Vagina (tissue), 2 donors: ENCODE measurements around the gene ZNF423. TPM values are rescaled to one million over a fixed set of nuclear protein-coding genes. Genes with fewer than 3 reads are reported as not detected.

ENCODE experiments used
- DNase-seq, 2 donors: peaks; one replicate each; pipeline ENCODE4 v3.0.0-alpha.2; 2017; ENCODE audit errors: extremely low spot score in 2 of 2
- H3K27ac ChIP-seq: fragments of 200-600 bp; sonication (generic); one replicate; pipeline ENCODE4 v1.5.1; 2019
- H3K27me3 ChIP-seq: fragments of 200-600 bp; sonication (generic); one replicate; pipeline ENCODE4 v1.5.1; 2019
- H3K36me3 ChIP-seq, 2 donors: fragments of 200-600 bp; sonication (generic); one replicate each; pipeline ENCODE4 v1.5.1; 2017 to 2019
- H3K4me1 ChIP-seq: fragments of 200-600 bp; sonication (generic); one replicate; pipeline ENCODE4 v1.5.1; 2019
- H3K4me3 ChIP-seq, 2 donors: fragments of 200-600 bp; sonication (generic); 1 replicate in 1 of 2; 2 replicates in 1 of 2; pipeline ENCODE4 v1.5.1; 2016 to 2019
- H3K9me3 ChIP-seq: fragments of 200-600 bp; sonication (generic); one replicate; pipeline ENCODE4 v1.5.1; 2019
- CTCF ChIP-seq, 3 experiments: fragments of 450-650 bp in 2 of 3; fragments of 200-600 bp in 1 of 3; sonication (generic) in 1 of 3; IDR thresholded peaks; one replicate each; pipeline ENCODE4 v1.5.1; 2017 to 2019; ENCODE audit warnings: antibody characterized with exemption in 3 of 3, mild to moderate bottlenecking in 2 of 3, moderate library complexity in 2 of 3
- POLR2A ChIP-seq, 2 donors: fragments of 450-650 bp; IDR thresholded peaks; one replicate each; pipeline ENCODE4 v1.6.1; 2017; ENCODE audit warnings: antibody characterized with exemption in 2 of 2, mild to moderate bottlenecking in 2 of 2, moderate library complexity in 2 of 2
- POLR2AphosphoS5 ChIP-seq, 2 donors: sonication (generic); formaldehyde crosslinking; IDR thresholded peaks; one replicate each; pipeline ENCODE4 v1.9.0; 2017; ENCODE audit warnings: antibody characterized with exemption in 2 of 2, mild to moderate bottlenecking in 2 of 2, low read depth in 1 of 2; ENCODE audit not compliant: insufficient read depth in 1 of 2
- intact Hi-C: fragments of 100-400 bp; cut with DNase I; formaldehyde crosslinking; loops from one replicate; pipeline ENCODE4 v1.15.1; 2023
- total RNA-seq: library from RNA; depleted of rRNA; stranded (reverse); fragments of >200 nt; gene quantifications from one replicate; pipeline ENCODE4 v1.2.3, GENCODE V29; 2016

ZNF423 gene
- total RNA-seq, 1 donor from 2014 or later, result 10.3 TPM

- H3K36me3 ChIP-seq, result no peaks in the 10 kb centered on the region
- no peak for DNase-seq
- no peaks in the 10 kb centered on the region for H3K27me3 ChIP-seq
- intact Hi-C loops, result no loop called here
- H3K9me3 ChIP-seq, result no peaks in the 10 kb centered on the region
- TF ChIP-seq POLR2A (IDR thresholded peaks at IDR 0.05) (no peak), POLR2AphosphoS5 (IDR thresholded peaks at IDR 0.05; ENCODE audit: insufficient read depth in 1 of 2, low read depth in 1 of 2) (no peak), CTCF (IDR thresholded peaks at IDR 0.05) (no peak)
- no peaks in the 10 kb centered on the region for H3K4me1 ChIP-seq
- H3K27ac ChIP-seq, result no peak overlapping the region
- H3K4me3 ChIP-seq, result no peak overlapping the region
Measured at GRCh38 chr16:49900875-49901274, 45.0 kb upstream of the ZNF423 start.

DNA sequence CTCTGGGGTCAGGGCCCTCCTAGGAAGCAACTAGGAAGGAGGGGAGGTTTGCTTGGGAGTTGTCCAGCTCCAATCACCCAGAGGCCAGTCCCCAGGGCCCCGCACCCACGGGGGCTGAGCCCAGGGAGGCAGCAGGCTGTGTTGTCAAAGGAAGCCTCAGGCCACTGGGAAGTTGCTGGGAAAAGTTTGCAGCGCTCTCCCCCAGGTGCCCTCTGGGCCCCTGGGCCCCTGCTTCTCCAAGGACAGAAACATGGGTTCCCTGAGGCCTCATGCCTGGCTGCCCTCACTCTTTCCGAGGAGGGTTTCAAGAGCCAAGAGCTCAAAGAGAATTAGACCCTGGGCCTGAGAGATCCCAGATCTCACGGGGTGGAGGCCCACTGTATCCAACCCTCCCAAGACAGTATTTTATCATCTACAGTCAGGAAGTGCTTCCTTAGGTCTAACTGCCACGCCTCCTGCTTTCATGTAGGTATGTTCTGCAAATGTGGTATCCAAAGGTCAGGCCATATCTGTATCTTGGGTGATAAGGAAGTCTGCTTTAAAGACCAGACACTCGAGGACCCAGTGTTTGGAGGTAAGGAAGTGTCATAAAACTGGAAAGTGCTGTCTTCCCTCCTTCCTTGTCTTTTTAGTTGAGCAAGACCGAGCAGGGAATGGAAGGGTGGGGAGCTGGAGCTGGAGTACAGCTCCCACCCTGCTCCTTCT is 44.2 kb upstream of the ZNF423 start:
- DNase-seq, result no peak
- TF ChIP-seq CTCF (IDR thresholded peaks at IDR 0.05) (no peak), POLR2AphosphoS5 (IDR thresholded peaks at IDR 0.05; ENCODE audit: insufficient read depth in 1 of 2, low read depth in 1 of 2) (no peak), POLR2A (IDR thresholded peaks at IDR 0.05) (no peak)
- intact Hi-C loops, result no loop called here
- no peaks in the 10 kb centered on the region for H3K9me3 ChIP-seq
- H3K27me3 ChIP-seq, result no peaks in the 10 kb centered on the region
- no peaks in the 10 kb centered on the region for H3K4me1 ChIP-seq
- H3K27ac ChIP-seq, result no peak overlapping the region
- H3K36me3 ChIP-seq, result no peaks in the 10 kb centered on the region
- no peak overlapping the region for H3K4me3 ChIP-seq

- H3K9me3 ChIP-seq, result no peaks in the 10 kb centered on the region
- H3K36me3 ChIP-seq, result no peaks in the 10 kb centered on the region
- TF ChIP-seq CTCF (IDR thresholded peaks at IDR 0.05), result no peak
- TF ChIP-seq POLR2A (IDR thresholded peaks at IDR 0.05), result no peak
- no peak for TF ChIP-seq POLR2AphosphoS5 (IDR thresholded peaks at IDR 0.05; ENCODE audit: insufficient read depth in 1 of 2, low read depth in 1 of 2)
- H3K27ac ChIP-seq, result no peak overlapping the region
- no peak for DNase-seq
- intact Hi-C loops, result no loop called here
- H3K4me3 ChIP-seq, result no peak overlapping the region
- no peaks in the 10 kb centered on the region for H3K4me1 ChIP-seq
- H3K27me3 ChIP-seq, result no peaks in the 10 kb centered on the region
Measured at GRCh38 chr16:49896447-49896964, 40.6 kb upstream of the ZNF423 start.

DNA sequence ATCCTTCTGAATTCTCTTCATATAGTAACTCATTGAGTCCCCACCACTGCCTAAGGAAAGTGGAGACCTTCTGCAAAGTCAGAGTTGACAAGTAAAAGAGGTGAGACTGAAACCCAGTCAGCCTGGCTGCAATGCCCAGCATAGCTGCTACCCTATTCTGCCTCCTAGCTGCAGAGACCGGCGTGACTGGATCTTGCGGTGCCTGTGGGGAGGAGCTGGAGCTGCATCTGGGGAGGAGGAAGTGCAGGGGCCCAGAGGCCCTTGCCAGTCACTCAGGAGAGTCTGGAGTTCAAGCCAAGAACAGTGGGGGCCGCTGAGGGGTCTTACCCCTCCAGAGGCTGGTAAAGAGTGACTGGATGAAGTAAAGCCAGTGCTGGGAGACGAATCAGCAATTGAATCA is 35.0 kb upstream of the ZNF423 start:
- no peaks in the 10 kb centered on the region for H3K4me1 ChIP-seq
- TF ChIP-seq CTCF (IDR thresholded peaks at IDR 0.05) (peak in 1 of 3 experiments; percentile 16), POLR2A (IDR thresholded peaks at IDR 0.05) (no peak)

GRCh38 chr16:49889725-49890397 is 33.9 kb upstream of the ZNF423 start:
- H3K4me3 ChIP-seq, result no peak overlapping the region
- no peak for DNase-seq
- H3K4me1 ChIP-seq, result no peaks in the 10 kb centered on the region
- H3K27ac ChIP-seq, result no peak overlapping the region
- no peaks in the 10 kb centered on the region for H3K27me3 ChIP-seq
- H3K9me3 ChIP-seq, result no peaks in the 10 kb centered on the region
- intact Hi-C loops, result no loop called here
- no peak for TF ChIP-seq POLR2AphosphoS5 (IDR thresholded peaks at IDR 0.05; ENCODE audit: insufficient read depth in 1 of 2, low read depth in 1 of 2)
- TF ChIP-seq CTCF (IDR thresholded peaks at IDR 0.05), result no peak
- TF ChIP-seq POLR2A (IDR thresholded peaks at IDR 0.05), result no peak
- H3K36me3 ChIP-seq, result no peaks in the 10 kb centered on the region

More for the DNA sequence above, 35.0 kb upstream of the ZNF423 start:
- no peaks in the 10 kb centered on the region for H3K36me3 ChIP-seq
- H3K9me3 ChIP-seq, result no peaks in the 10 kb centered on the region
- H3K27me3 ChIP-seq, result no peaks in the 10 kb centered on the region
- no peak overlapping the region for H3K27ac ChIP-seq
- no peak for DNase-seq
- intact Hi-C loops, result no loop called here
- no peak overlapping the region for H3K4me3 ChIP-seq
